IPS-NIHi7 (cell line): ENCODE measurements around the gene PI4K2A.
"Not testable (repeated sequence)": the region's sequence is repeated elsewhere in the genome, so short reads cannot be mapped to it uniquely, and the experiment has no call there.

Experiments
- DNase-seq: peaks from one replicate; pipeline ENCODE4 v3.0.0; 2012; ENCODE audit warnings: mixed read lengths; ENCODE audit errors: extremely low spot score

The PI4K2A gene

GRCh38 chr10:97631098-97631497 lies 9.4 kb upstream of the PI4K2A start:
- DNase-seq: no peak

GRCh38 chr10:97632949-97633884 lies 7.3 kb upstream of the PI4K2A start, which contains the start of gene MORN4:
TSS of gene MORN4 (minus strand) at chr10:97633500. CDS start at chr10:97619653, 13,847 bp downstream.
- peak; percentile 96 for DNase-seq

- DNase-seq: no peak
Measured at GRCh38 chr10:97633921-97634320, 6.5 kb upstream of the PI4K2A start.

- DNase-seq: no peak
Measured at GRCh38 chr10:97635577-97635976, 4.9 kb upstream of the PI4K2A start.

GRCh38 chr10:97639090-97639489 lies 1.4 kb upstream of the PI4K2A start:
- not testable (repeated sequence) for DNase-seq

GRCh38 chr10:97640868-97641811 lies 669 bp downstream of the PI4K2A start:
- DNase-seq: peak; percentile 63

- not testable (repeated sequence) for DNase-seq
Measured at GRCh38 chr10:97642471-97643159, 2.1 kb downstream of the PI4K2A start.

- no peak for DNase-seq
Measured at GRCh38 chr10:97643441-97643985, 3.0 kb downstream of the PI4K2A start.

GRCh38 chr10:97644936-97645335 lies 4.5 kb downstream of the PI4K2A start:
- DNase-seq: no peak

GRCh38 chr10:97647556-97647955 lies 7.1 kb downstream of the PI4K2A start:
- DNase-seq: no peak

- DNase-seq: peak; percentile 20
Measured at GRCh38 chr10:97648562-97649404, 8.3 kb downstream of the PI4K2A start.

- not testable (repeated sequence) for DNase-seq
Measured at GRCh38 chr10:97649405-97649750, 8.9 kb downstream of the PI4K2A start.

GRCh38 chr10:97650726-97651125 lies 10.3 kb downstream of the PI4K2A start:
- DNase-seq: no peak

GRCh38 chr10:97651773-97652172 lies 11.3 kb downstream of the PI4K2A start:
- no peak for DNase-seq

- no peak for DNase-seq
Measured at GRCh38 chr10:97656777-97657176, 16.3 kb downstream of the PI4K2A start.

- no peak for DNase-seq
Measured at GRCh38 chr10:97659589-97659988, 19.1 kb downstream of the PI4K2A start.

- no peak for DNase-seq
Measured at GRCh38 chr10:97664282-97664850, 23.9 kb downstream of the PI4K2A start.

GRCh38 chr10:97666992-97667391 lies 26.5 kb downstream of the PI4K2A start:
- no peak for DNase-seq

- no peak for DNase-seq
Measured at GRCh38 chr10:97667463-97667862, 27.0 kb downstream of the PI4K2A start.

- DNase-seq: no peak
Measured at GRCh38 chr10:97669571-97669970, 29.1 kb downstream of the PI4K2A start.
